Fibroblast of the aortic adventitia (primary cell): ENCODE results near the gene ABLIM2. TPM values are rescaled to one million over a fixed set of nuclear protein-coding genes. Genes with fewer than 3 reads are reported as not detected.

Experiments used
- DNase-seq: peaks from one replicate; pipeline ENCODE4 v3.0.0-alpha.2; 2010; ENCODE audit warnings: low read depth
- H3K4me3 ChIP-seq: 2 replicates; pipeline ENCODE4 v1.5.1; 2011; ENCODE audit warnings: low read depth, mild to moderate bottlenecking, control low read depth, low read length, moderate library complexity
- CTCF ChIP-seq: IDR thresholded peaks from 2 replicates; pipeline ENCODE4 v1.5.1; 2011; ENCODE audit warnings: mild to moderate bottlenecking, low read length, control low read depth, inconsistent platforms; ENCODE audit not compliant: insufficient read depth
- total RNA-seq: library from RNA; depleted of rRNA; stranded (reverse); fragments of >200 nt; gene quantifications from 2 replicates; pipeline ENCODE4 v1.2.3, GENCODE V29; 2012; ENCODE audit warnings: low replicate concordance

ABLIM2 gene
- total RNA-seq, 1 donor = under 0.01 TPM

- no peak for TF ChIP-seq CTCF
- no peak for DNase-seq
- H3K4me3 ChIP-seq = no peak overlapping the region
Observed at GRCh38 chr4:8203052-8203401, 44.4 kb upstream of the ABLIM2 start.

GRCh38 chr4:8202108-8203051 lies 43.8 kb upstream of the ABLIM2 start:
- DNase-seq = no peak
- no peak for TF ChIP-seq CTCF
- H3K4me3 ChIP-seq = no peak overlapping the region

GRCh38 chr4:8201321-8201781 lies 42.7 kb upstream of the ABLIM2 start:
- no peak overlapping the region for H3K4me3 ChIP-seq
- DNase-seq = no peak
- TF ChIP-seq CTCF = no peak

GRCh38 chr4:8200302-8200975 lies 41.8 kb upstream of the ABLIM2 start:
- H3K4me3 ChIP-seq = no peak overlapping the region
- DNase-seq = no peak
- no peak for TF ChIP-seq CTCF

GRCh38 chr4:8199594-8200301 lies 41.1 kb upstream of the ABLIM2 start:
- no peak for DNase-seq
- peak overlapping the region; percentile 41 for H3K4me3 ChIP-seq
- TF ChIP-seq CTCF = no peak

GRCh38 chr4:8198906-8199593 lies 40.4 kb upstream of the ABLIM2 start, which contains the start of gene SH3TC1:
Gene SH3TC1, plus strand, starts transcription at chr4:8199290. Its CDS starts 5,905 bp downstream, at chr4:8205195.
- H3K4me3 ChIP-seq = peak within 1 kb of the TSS; percentile 41
- peak; percentile 63 for DNase-seq
- TF ChIP-seq CTCF = no peak
